Measurements from ENCODE around the gene ACVR1.
A peak's percentile ranks its signal among the peaks of the same experiment; 100 is the strongest.

Gene ACVR1

DNA sequence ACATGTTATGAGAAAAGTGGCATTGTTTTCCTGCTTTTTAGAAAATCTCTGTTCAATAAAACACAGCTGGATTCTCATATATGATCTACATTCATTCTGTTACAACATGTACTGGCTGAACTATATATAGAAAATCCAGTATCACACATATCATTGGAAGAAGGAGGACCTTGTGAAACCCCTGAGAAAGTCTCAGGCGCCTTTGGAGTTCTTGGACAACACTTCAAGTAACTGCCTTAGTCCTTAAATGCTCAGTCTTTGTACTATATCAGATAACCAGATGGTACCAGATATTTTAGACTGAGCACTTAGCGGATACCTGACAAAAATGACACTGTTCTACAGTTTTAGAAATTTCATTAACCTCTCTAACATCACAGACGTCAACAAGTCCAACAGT is 72.2 kb downstream of the ACVR1 start:
- no peak overlapping the region for H3K4me3 ChIP-seq (ENCODE audit: low read depth in 1 of 2, low read length in 2 of 2)
- no peaks in the 10 kb centered on the region for H3K9me3 ChIP-seq (ENCODE audit: low read length)
- no peaks in the 10 kb centered on the region for H3K36me3 ChIP-seq (ENCODE audit: insufficient read depth, low read length)
- H3K27me3 ChIP-seq (ENCODE audit: control insufficient read depth in 1 of 2, insufficient read depth in 2 of 2, low read length in 2 of 2): no peaks in the 10 kb centered on the region
- no peak overlapping the region for H3K9ac ChIP-seq (ENCODE audit: low read length)
- no peaks in the 10 kb centered on the region for H3K4me1 ChIP-seq (ENCODE audit: insufficient read depth, low read length)
- no peak overlapping the region for H3K27ac ChIP-seq (ENCODE audit: low read depth, low read length)

DNA sequence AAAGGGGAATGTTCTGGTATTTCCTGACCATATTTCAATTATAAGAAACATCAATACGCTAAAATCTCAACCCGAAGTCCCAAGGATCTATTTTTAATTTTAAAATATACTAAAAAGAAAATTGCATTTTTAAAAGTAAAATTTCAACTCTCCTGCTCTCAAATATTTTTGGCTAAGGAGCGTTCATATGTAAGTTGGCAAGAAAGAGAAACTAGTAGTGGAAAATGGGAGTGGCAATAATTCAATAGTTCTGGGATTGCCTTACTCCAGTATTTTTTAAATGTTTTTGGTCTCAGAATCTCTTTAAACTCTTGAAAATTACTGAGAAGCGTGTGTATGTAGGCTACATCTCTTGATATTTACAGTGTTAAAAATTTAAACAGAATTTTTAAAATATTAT is 72.7 kb downstream of the ACVR1 start:
- Histone ChIP-seq H3K27me3 (ENCODE audit: control insufficient read depth in 1 of 2, insufficient read depth in 2 of 2, low read length in 2 of 2) (no peaks in the 10 kb centered on the region), H3K27ac (ENCODE audit: low read depth, low read length) (no peak overlapping the region), H3K4me1 (ENCODE audit: insufficient read depth, low read length) (no peaks in the 10 kb centered on the region), H3K9ac (ENCODE audit: low read length) (no peak overlapping the region), H3K9me3 (ENCODE audit: low read length) (no peaks in the 10 kb centered on the region), H3K36me3 (ENCODE audit: insufficient read depth, low read length) (no peaks in the 10 kb centered on the region), H3K4me3 (ENCODE audit: low read depth in 1 of 2, low read length in 2 of 2) (no peak overlapping the region)

DNA sequence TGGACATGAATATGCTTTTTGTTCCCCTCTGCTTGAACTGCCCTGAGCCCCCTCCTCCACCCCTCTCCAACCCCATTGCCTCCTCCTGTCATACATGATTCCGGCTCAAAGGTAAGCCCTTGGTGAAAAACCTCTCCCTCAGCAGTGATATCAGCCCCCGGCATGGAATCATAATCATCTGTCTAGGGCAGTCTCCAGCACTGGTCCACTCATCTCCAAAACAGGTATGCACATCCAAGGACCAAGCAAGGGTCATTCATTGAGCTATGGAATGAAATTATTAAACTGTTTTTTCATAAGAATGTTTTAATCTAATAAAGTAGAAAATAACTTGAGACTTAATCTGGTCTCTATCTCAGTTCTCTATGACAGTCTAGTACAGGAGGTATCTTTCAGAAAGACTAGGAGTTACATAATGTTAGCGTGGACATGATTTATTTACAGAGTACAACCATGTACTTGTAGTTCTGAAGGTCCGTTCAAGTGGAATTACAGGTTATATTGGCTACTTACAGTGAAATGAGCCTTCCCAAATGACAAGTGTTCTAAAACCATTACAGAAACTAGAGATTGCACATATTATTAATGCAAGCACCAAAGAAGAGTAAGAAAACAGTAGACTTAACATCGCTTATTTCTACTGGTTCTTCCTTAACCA is 75.2 kb downstream of the ACVR1 start:
- no peaks in the 10 kb centered on the region for H3K9me3 ChIP-seq (ENCODE audit: low read length)
- H3K9ac ChIP-seq (ENCODE audit: low read length): no peak overlapping the region
- no peaks in the 10 kb centered on the region for H3K27me3 ChIP-seq (ENCODE audit: control insufficient read depth in 1 of 2, insufficient read depth in 2 of 2, low read length in 2 of 2)
- H3K4me3 ChIP-seq (ENCODE audit: low read depth in 1 of 2, low read length in 2 of 2): no peak overlapping the region
- no peak overlapping the region for H3K27ac ChIP-seq (ENCODE audit: low read depth, low read length)
- H3K36me3 ChIP-seq (ENCODE audit: insufficient read depth, low read length): no peaks in the 10 kb centered on the region
- no peaks in the 10 kb centered on the region for H3K4me1 ChIP-seq (ENCODE audit: insufficient read depth, low read length)

DNA sequence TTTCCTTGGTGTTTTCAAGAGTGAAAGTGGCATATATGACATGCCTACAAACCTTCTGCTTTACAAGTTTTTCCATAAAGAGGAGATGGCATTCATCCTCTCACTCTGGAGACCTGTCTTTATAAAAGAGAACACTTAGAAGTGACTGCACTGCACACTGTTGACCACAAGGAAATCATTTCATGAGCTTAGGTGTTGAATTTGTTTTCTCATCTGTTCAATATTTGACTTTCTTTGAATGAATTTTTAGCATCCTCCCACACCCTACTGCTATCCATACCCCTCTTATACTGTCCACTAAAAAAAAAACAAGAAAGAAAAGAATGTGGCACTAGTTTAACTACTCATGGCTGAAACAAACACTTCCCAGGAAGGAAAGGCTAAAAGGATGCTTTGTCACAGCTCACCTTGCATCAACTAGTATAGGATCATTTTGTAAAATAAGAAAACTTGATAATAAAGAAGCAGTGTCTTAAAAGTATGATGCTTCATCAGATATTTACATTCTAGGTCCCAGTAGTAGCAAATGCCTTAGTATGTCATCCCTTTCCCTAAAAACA is 83.0 kb downstream of the ACVR1 start:
- H3K4me3 ChIP-seq (ENCODE audit: low read depth in 1 of 2, low read length in 2 of 2): no peak overlapping the region
- H3K27me3 ChIP-seq (ENCODE audit: control insufficient read depth in 1 of 2, insufficient read depth in 2 of 2, low read length in 2 of 2): no peaks in the 10 kb centered on the region
- H3K9ac ChIP-seq (ENCODE audit: low read length): no peak overlapping the region
- no peak overlapping the region for H3K27ac ChIP-seq (ENCODE audit: low read depth, low read length)
- peaks cover 41% of the 10 kb centered on the region for H3K4me1 ChIP-seq (ENCODE audit: insufficient read depth, low read length)
- H3K9me3 ChIP-seq (ENCODE audit: low read length): no peaks in the 10 kb centered on the region
- no peaks in the 10 kb centered on the region for H3K36me3 ChIP-seq (ENCODE audit: insufficient read depth, low read length)

DNA sequence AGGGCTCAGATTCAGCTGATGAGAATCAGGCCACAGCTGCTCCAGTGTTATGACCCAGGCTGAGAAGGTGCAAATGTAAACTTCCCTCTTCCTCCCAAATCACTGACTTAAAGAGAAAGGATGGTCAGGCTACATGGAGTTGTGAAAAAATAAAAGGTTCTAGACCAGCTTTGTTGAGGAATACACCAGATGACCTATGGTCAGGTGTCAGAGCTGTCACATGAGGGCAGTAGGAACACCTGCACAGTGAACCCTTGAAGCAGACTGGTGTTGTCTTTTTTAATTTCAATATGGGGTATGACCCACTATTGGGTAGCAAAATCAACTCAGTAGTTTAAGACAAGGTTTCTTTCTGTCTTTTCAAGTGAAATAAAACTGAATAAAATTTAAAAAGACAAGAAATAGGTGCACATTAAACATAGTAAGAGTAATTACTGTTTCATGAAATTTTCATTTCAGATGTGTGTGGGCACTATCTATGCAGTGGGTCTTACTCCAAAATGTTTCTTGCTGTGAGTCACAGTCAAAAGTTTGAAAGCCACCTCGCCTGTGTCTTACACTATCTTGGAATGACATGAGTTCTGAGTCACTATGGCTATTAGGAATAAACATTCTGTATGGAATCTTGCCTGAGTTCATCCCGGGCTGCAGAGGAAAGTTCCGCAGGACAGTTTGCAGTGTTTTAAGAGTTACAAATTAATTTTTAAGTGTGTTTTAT is 83.6 kb downstream of the ACVR1 start:
- H3K9me3 ChIP-seq (ENCODE audit: low read length): no peaks in the 10 kb centered on the region
- H3K4me3 ChIP-seq (ENCODE audit: low read depth in 1 of 2, low read length in 2 of 2): no peak overlapping the region
- H3K27ac ChIP-seq (ENCODE audit: low read depth, low read length): no peak overlapping the region
- H3K4me1 ChIP-seq (ENCODE audit: insufficient read depth, low read length): peaks cover 48% of the 10 kb centered on the region
- H3K27me3 ChIP-seq (ENCODE audit: control insufficient read depth in 1 of 2, insufficient read depth in 2 of 2, low read length in 2 of 2): no peaks in the 10 kb centered on the region
- H3K9ac ChIP-seq (ENCODE audit: low read length): no peak overlapping the region
- H3K36me3 ChIP-seq (ENCODE audit: insufficient read depth, low read length): no peaks in the 10 kb centered on the region

DNA sequence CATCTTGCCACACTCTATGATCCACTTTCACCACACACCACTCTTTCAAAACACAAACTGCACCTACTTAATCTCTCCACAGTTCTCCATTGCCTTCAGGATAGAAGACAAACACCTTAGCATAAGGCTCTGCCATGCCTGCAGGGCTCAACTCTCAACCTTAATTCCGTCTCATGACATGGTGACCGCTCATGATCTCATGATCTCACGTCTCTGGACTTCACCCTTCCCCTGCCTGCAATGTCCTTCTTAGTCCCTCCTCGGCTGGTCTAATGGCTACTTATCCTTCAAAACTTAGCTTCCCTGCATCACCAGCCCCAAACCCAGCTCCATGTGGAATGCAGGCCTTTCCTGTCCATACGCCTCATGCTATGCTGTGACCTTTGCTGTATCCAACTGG is 85.3 kb downstream of the ACVR1 start:
- Histone ChIP-seq H3K36me3 (ENCODE audit: insufficient read depth, low read length) (no peaks in the 10 kb centered on the region), H3K27ac (ENCODE audit: low read depth, low read length) (peak overlapping the region; percentile 8), H3K4me3 (ENCODE audit: low read depth in 1 of 2, low read length in 2 of 2) (no peak overlapping the region), H3K9me3 (ENCODE audit: low read length) (no peaks in the 10 kb centered on the region), H3K4me1 (ENCODE audit: insufficient read depth, low read length) (peaks cover 65% of the 10 kb centered on the region), H3K27me3 (ENCODE audit: control insufficient read depth in 1 of 2, insufficient read depth in 2 of 2, low read length in 2 of 2) (no peaks in the 10 kb centered on the region), H3K9ac (ENCODE audit: low read length) (no peak overlapping the region)

DNA sequence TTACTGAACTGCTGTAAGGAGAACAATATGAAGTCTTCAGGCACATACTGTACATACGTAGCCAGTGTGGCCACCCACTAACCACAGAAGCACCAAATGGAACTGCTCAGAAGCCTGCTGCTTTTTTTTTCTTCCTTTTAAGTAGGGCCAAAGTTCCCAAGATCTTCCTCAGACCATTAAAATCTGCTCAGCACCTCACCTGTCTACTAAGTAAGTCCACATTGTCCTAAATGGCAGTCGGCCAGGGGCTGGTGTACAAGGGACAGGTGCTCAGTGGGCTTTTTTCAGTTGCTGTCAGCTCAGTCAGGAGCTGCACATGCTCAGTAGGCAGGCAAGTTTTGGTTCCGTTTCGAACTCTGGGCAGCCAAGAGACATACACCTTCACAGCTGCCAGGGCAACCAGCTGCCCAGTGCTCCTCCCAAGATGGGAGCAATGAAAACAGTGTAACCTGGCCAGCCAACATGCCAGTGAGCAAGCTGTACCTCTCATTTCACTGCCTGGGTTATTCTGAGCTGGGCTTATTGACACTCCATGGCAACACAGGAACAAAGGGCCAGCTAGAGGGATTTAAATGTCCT is 86.1 kb downstream of the ACVR1 start:
- peak overlapping the region; percentile 25 for H3K27ac ChIP-seq (ENCODE audit: low read depth, low read length)
- H3K9ac ChIP-seq (ENCODE audit: low read length): no peak overlapping the region
- no peak overlapping the region for H3K4me3 ChIP-seq (ENCODE audit: low read depth in 1 of 2, low read length in 2 of 2)
- no peaks in the 10 kb centered on the region for H3K36me3 ChIP-seq (ENCODE audit: insufficient read depth, low read length)
- H3K4me1 ChIP-seq (ENCODE audit: insufficient read depth, low read length): peaks cover 73% of the 10 kb centered on the region
- H3K9me3 ChIP-seq (ENCODE audit: low read length): no peaks in the 10 kb centered on the region
- H3K27me3 ChIP-seq (ENCODE audit: control insufficient read depth in 1 of 2, insufficient read depth in 2 of 2, low read length in 2 of 2): no peaks in the 10 kb centered on the region

DNA sequence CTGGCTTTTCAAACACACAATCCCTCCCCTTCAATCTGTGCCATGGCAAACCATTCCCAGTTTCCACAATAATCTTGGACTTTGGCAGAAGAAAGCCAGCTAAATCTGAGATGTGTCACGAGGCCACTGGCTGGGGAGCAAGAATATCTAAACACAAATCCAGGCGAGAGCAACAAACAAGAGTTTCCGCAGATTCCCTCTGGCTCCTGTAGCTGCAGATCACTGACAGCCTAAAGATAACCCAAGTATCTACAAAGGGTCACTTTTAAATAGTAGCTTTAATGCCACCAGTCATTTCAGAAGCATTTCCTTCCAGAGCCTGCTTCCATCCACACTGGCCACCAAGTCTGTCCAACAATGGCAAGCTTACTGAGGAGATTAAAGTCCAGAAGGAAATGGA is 86.9 kb downstream of the ACVR1 start:
- Histone ChIP-seq H3K36me3 (ENCODE audit: insufficient read depth, low read length) (no peaks in the 10 kb centered on the region), H3K9ac (ENCODE audit: low read length) (no peak overlapping the region), H3K9me3 (ENCODE audit: low read length) (no peaks in the 10 kb centered on the region), H3K4me1 (ENCODE audit: insufficient read depth, low read length) (peaks cover 79% of the 10 kb centered on the region), H3K27ac (ENCODE audit: low read depth, low read length) (peak overlapping the region; percentile 25), H3K4me3 (ENCODE audit: low read depth in 1 of 2, low read length in 2 of 2) (peak overlapping the region in 1 of 2 donors; percentile 10), H3K27me3 (ENCODE audit: control insufficient read depth in 1 of 2, insufficient read depth in 2 of 2, low read length in 2 of 2) (no peaks in the 10 kb centered on the region)

DNA sequence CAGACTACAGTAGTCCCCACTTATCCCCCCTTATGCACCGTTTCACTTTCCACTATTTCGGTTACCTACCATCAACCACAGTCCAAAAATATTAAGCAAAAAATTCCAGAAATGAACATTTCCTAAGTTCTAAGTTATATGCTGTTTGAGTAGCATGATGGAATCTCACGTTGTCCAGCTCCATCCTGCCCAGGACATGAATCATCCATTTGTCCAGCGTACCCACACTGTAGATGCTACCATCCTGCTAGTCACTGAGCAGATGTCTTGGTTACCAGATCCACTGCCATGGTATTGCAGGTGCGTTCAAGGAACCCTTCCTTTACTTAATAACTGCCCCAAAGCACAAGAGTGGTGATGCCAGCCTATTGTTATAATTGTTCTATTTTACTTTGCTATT is 87.9 kb downstream of the ACVR1 start:
- Histone ChIP-seq H3K9ac (ENCODE audit: low read length) (no peak overlapping the region), H3K36me3 (ENCODE audit: insufficient read depth, low read length) (no peaks in the 10 kb centered on the region), H3K4me1 (ENCODE audit: insufficient read depth, low read length) (peaks cover 79% of the 10 kb centered on the region), H3K27me3 (ENCODE audit: control insufficient read depth in 1 of 2, insufficient read depth in 2 of 2, low read length in 2 of 2) (no peaks in the 10 kb centered on the region), H3K9me3 (ENCODE audit: low read length) (no peaks in the 10 kb centered on the region), H3K27ac (ENCODE audit: low read depth, low read length) (no peak overlapping the region), H3K4me3 (ENCODE audit: low read depth in 1 of 2, low read length in 2 of 2) (no peak overlapping the region)

DNA sequence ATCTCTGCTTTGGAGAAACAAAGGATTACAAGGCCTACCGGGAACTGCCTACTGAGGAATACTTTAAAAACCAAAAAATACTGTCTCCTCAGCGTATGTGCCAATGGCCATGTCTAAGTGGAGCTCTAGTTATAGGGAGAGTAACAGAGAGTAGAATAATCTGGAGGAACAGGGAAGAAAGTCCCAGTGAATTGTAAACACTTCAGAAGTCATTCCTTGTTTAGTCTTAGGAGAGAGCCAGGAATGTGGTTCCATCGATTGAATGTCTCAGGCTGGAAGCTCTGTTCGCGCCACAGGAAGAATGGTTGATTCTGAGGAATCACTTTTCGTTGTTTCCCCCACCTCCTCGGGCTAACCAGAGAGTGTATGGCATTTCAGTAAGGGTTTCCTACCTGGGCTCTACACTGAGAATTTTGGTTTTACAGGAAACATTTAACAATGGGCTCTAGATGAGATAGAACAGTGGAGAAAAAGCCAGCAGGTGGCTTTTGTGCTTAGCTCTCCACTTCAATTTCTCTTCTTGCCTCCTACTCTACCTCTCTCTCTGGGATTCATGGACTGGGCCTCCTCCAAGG is 88.7 kb downstream of the ACVR1 start:
- Histone ChIP-seq H3K27ac (ENCODE audit: low read depth, low read length) (peak overlapping the region; percentile 12), H3K27me3 (ENCODE audit: control insufficient read depth in 1 of 2, insufficient read depth in 2 of 2, low read length in 2 of 2) (no peaks in the 10 kb centered on the region), H3K4me3 (ENCODE audit: low read depth in 1 of 2, low read length in 2 of 2) (no peak overlapping the region), H3K4me1 (ENCODE audit: insufficient read depth, low read length) (peaks cover 73% of the 10 kb centered on the region), H3K9ac (ENCODE audit: low read length) (no peak overlapping the region), H3K9me3 (ENCODE audit: low read length) (no peaks in the 10 kb centered on the region), H3K36me3 (ENCODE audit: insufficient read depth, low read length) (no peaks in the 10 kb centered on the region)

DNA sequence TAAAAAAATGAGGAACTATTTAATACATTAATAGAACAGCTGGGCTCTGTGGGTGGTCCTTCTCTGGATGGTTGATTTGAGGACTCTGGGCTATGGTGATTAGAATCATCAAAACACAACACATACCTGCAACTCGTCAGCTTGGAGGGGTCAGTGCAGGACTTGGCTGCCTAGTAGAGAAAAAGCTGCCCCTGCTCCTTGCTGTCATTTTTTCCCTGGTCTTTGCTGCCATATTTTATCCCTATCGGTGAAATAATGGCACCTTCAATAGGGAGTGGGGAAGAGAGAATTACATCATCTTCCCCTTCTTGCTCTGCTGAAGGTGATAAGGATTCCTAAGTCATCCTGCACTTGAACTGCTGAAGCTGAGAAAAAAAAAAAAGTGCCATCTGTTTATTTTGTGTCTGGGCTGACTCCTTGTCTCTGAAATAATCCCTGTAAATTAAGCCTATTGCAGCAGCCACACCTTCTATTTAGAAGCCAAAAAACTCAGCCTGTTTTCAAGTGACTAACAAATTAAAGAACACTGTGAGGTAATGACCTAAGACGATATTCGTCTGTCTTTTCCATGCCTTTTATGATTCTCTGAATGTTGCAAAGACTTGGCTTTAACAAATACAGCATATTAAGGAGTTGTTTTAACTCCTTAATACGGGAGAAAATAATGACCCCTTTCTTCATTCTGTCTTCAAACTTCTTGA is 89.3 kb downstream of the ACVR1 start:
- no peaks in the 10 kb centered on the region for H3K9me3 ChIP-seq (ENCODE audit: low read length)
- H3K4me3 ChIP-seq (ENCODE audit: low read depth in 1 of 2, low read length in 2 of 2): no peak overlapping the region
- H3K27ac ChIP-seq (ENCODE audit: low read depth, low read length): no peak overlapping the region
- H3K4me1 ChIP-seq (ENCODE audit: insufficient read depth, low read length): peaks cover 73% of the 10 kb centered on the region
- no peak overlapping the region for H3K9ac ChIP-seq (ENCODE audit: low read length)
- no peaks in the 10 kb centered on the region for H3K27me3 ChIP-seq (ENCODE audit: control insufficient read depth in 1 of 2, insufficient read depth in 2 of 2, low read length in 2 of 2)
- H3K36me3 ChIP-seq (ENCODE audit: insufficient read depth, low read length): no peaks in the 10 kb centered on the region

Data from muscle layer of colon (tissue), 2 donors.